T47D (cell line): ENCODE results near the gene USP28.
"Not testable (repeated sequence)": the region's sequence is repeated elsewhere in the genome, so short reads cannot be mapped to it uniquely, and the experiment has no call there.

ENCODE experiments used
- DNase-seq, 2 experiments: peaks; one replicate each; pipeline versions ENCODE4 v3.0.0 to v3.0.0-alpha.2; 2011 to 2012; ENCODE audit warnings: low read depth in 1 of 2, low spot score in 1 of 2
- JUND ChIP-seq: IDR thresholded peaks from 2 replicates; pipeline ENCODE4 v1.6.1; 2012; ENCODE audit warnings: low read depth
- in situ Hi-C: cut with HindIII; loops from 2 replicates; pipeline ENCODE4 v1.10.0; 2016; ENCODE audit warnings: low sequenced_read_pairs, low pct_unique_long_range_greater_than_20kb

Gene USP28

GRCh38 chr11:113814181-113814580, 61.2 kb downstream of the USP28 start:
- in situ Hi-C loops: no loop called here
- no peak for TF ChIP-seq JUND
- no peak for DNase-seq

DNA sequence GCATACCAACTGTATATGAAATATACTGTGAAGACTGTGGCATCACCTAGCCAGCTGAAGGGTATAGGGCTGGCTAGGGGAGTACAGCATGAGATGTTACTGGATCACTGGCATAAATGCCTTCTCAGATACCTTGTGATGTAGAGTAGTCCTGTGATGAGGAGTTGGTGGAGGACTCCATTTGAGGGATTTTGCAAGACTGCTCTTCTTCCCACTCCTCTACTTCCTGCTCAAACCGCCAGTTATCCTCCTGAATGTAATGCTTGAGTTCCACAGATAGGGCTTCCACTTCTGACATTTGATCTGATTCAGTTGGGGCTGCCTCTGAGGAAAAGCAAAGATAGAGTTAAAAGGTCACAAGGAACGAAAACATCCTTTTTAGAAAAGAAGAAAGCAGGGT, 66.4 kb downstream of the USP28 start:
- no peak for DNase-seq
- in situ Hi-C loops: no loop called here
- TF ChIP-seq JUND: no peak

DNA sequence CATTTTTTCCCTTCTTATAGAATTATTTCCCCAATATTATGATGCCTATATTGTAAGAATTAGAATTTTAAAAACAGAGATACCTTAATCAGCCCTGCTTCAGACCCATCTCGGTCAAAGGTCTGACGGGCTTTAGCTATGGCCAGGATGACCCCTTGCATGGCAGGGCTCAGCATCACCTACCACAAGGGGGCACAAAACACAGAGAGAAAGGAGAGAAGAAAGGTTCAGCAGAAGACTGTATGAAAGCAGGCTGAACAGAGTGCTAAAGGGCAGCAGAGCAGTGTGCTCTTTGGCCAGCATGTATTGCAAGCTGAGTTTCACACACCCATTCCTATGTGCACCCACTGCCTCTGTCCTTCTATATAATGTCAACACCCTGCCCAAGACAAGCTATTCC, 69.0 kb downstream of the USP28 start:
- peak in 1 of 2 experiments; percentile 74 for DNase-seq
- no peak for TF ChIP-seq JUND
- in situ Hi-C loops: no loop called here

DNA sequence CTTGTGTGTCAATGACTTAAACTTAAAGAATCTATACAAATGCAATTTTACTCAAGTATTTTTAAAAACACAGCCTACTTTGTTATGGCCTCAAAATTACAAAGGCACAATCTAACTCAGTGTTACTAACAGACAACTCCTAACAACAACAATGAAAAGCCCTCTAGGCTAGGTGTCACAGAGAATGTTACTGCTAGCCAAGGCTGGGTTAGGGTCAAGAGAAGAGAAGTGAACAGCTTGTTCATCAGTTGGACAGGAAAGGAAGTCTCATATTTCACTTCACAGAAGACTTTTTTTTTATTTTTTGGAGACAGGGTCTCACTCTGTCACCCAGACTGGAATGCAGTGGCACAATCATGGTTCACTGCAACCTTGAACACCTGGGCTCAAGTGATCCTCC, 69.7 kb downstream of the USP28 start:
- in situ Hi-C loops: no loop called here
- no peak for DNase-seq
- TF ChIP-seq JUND: no peak

GRCh38 chr11:113802621-113803020, 72.8 kb downstream of the USP28 start:
- TF ChIP-seq JUND: no peak
- DNase-seq: no peak
- in situ Hi-C loops: no loop called here

DNA sequence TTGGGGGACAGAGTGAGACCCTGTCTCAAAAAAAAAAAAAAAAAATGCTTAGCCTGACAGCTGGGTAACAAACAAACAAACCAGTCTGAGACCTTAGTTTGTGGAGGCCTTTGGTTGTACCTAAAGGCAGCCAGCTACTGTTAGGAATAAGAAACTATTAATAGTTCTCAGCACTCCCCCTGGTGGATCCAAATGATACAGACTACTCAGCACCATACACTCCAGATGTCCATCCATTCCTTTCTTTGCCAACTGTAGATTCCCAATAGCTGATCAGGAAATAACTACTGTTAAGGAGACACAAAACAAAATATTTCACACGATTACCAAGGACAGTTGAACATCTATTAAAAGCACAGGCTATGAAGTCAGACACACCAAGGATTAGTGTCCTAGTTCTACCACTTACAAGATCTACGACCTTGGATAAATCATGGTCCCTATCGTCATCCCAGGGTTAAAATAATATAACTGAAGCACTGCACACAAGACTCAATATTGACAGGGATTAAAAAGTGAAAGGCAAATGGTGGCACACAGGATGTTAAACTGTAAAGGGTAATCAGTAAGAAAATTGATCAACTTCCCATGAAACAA, 78.6 kb downstream of the USP28 start:
- peak; percentile 79 to 82 for DNase-seq
- in situ Hi-C loops: no loop called here
- TF ChIP-seq JUND: no peak

DNA sequence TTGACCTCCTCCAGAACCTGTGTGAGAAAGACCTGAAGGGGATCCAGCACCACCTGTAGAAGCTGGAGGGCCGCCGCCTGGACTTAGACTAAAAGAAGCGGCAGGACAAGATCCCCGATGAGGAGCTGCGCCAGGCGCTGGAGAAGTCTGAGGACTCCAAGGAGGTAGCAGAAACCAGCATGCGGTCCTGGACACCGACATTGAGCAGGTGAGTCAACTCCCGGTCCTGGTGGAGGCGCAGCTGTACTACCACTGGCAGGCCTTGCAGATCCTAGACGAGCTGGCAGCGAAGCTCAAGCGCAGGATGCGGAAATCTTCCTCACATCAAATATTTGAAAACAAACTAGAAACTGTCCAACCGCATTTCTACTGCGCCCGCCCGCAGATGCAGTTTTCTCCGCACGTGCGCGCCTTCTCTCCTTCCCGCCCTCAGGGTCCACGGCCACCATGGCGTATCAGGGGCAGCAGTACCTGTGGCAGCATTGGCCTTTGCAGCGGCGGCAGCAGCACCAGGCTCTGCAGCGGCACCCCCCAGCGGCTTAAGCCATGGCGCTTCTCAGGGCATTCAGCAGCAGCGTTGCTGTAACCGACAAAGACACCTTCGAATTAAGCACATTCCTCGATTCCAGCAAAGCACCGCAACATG, 85.6 kb downstream of the USP28 start:
- in situ Hi-C loops: no loop called here
- no peak for TF ChIP-seq JUND

GRCh38 chr11:113789016-113789415, 86.4 kb downstream of the USP28 start:
- DNase-seq, in situ Hi-C loops: not testable (repeated sequence)

More for the DNA sequence above, 85.6 kb downstream of the USP28 start:
- DNase-seq: no peak

DNA sequence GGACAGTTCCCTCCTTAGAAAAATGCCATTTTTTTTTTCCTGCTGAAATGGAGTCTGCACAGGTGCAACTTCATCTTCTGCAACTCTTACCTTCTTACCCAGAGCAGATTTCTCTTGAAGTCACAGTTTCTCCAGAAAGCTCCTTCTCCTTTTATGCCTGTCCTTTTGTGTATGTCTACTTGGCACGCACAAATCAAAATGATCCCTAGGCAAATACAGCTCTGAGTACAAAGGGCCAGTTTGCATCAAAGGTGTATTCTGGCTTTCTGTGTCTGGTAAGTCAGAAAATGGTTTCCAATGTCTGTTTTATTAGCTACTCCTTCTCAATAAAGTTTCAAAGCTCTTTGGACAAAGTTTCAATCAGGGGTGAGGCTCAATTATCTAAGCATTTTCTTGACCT, 93.2 kb downstream of the USP28 start:
- TF ChIP-seq JUND: no peak
- in situ Hi-C loops: no loop called here

GRCh38 chr11:113781682-113782081, 93.7 kb downstream of the USP28 start:
- peak in 1 of 2 experiments; percentile 96 for DNase-seq
- in situ Hi-C loops: no loop called here
- no peak for TF ChIP-seq JUND

More for the DNA sequence above, 93.2 kb downstream of the USP28 start:
- DNase-seq: peak in 1 of 2 experiments; percentile 78

- no peak for DNase-seq
- no peak for TF ChIP-seq JUND
- in situ Hi-C loops: no loop called here
Measured at GRCh38 chr11:113779496-113779895, 95.9 kb downstream of the USP28 start, which contains the start of gene CLDN25. Gene CLDN25 (plus strand): TSS chr11:113779796. CDS start chr11:113779796, 0 bp downstream.

DNA sequence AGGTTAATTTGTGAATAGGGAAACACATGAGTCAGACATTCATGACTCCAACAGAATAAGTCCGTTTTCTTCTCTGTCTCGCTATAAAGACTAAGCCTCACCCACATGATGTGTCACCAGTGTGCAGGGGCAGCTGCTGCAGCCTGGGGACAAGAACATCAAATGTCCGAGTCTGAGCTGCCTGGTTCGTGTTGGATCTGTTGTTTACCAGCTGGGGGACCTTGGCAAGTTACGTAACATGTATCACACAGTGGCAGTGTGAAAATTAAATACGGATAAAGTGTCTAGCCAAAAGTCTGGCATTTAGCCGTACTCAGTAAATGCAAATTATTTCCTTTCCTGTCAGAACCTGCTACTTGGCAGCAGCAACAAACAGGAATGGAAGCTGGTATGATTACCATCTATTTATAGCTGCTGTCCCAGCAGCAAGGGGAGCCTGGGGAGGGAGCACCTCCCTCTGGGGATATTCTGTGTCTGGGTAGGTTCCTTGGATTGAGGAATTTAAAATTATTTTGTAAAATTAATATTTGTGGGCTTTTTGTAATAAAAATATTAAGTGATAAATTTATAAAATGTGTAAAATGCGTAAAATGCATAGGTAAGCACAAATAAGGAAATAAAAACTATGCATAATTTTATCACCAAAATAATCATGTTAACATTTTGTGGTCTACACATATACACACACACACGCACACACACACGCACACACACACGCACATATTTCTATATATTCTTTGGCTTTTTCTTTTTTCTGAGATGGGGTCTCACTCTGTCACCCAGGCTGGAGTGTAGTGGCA, 97.1 kb downstream of the USP28 start:
- in situ Hi-C loops: no loop called here
- TF ChIP-seq JUND: no peak
- peak in 1 of 2 experiments; percentile 91 for DNase-seq

DNA sequence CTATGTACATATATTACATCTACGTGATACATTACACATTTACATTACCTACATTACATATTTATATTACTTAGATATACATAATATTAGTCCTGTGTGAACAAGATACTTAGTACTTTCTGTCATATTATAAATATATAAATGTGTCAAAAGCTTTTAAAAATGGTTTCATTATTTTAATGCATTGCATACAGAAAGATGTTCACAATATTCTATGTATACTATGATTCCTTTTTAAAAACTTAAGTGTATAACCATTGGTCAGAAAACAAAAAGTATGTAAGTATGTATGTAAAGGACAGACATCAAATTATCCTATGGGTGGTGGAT, 101.2 kb downstream of the USP28 start:
- in situ Hi-C loops: no loop called here
- DNase-seq: no peak
- no peak for TF ChIP-seq JUND
